ENCODE data around the gene TAS2R50.

The TAS2R50 gene

DNA sequence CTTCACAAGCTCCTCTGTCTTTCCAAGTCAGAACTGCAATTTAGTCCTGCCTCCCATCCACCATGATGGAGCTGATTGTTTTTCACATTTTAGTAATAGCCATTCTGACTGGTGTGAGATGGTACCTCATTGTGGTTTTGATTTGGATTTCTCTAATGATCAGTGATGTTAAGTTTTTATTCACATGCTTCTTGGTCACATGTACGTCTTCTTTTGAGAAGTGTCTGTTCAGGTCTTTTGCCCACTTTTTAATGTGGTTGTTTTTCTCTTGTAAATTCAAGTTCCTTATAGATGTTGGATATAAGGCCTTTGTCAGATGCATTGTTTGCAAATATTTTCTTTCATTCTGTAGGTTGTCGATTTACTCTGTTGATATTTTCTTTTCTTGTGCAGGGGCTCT lies 43.5 kb downstream of the TAS2R50 start:
- DNase-seq, result no peak

GRCh38 chr12:10941916-10942607 lies 44.6 kb downstream of the TAS2R50 start:
- no peak for DNase-seq

DNA sequence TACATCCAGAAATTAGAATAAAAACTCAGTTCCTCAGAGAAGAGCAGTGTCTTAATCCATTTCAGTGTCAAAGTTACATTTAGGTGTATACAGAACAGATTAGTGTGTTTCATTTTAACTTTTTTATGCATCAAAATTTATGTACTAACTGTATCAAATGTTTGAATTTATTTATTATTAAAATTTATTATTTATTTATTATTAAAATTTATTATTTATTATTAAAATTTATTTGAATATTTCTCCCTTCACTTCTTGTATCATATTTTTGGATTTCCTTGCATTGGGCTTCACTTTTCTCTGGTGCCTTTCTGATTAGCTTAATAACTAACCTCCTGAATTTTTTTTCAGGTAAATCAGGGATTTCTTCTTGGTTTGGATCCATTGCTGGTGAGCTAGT lies 45.3 kb downstream of the TAS2R50 start:
- no peak for DNase-seq

- no peak for DNase-seq
Measured at GRCh38 chr12:10940389-10940788, 46.3 kb downstream of the TAS2R50 start.

DNA sequence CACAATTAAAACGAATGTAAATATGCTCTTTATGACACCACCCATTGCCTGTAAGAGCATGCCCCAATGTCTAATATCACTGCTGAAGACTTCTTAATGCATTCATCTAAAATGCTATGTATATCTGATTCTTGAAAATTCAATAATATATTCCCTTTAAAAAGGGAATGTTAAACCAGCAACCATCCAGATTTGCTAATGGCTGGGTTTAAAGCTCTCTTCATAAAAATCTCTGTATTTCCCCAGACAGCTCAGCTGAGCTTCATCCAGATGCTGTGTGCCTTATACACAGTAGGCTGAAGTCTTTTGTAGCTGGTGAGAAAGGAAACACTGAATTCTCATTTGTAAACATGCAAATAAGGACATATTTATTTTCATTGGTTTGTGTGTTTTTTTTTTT lies 47.5 kb downstream of the TAS2R50 start, which contains the start of gene TAS2R14:
TSS of gene TAS2R14 (minus strand) at position 101 of the 400 bp plus-strand sequence. CDS start at position 45, 56 bp downstream.
- no peak for DNase-seq

DNA sequence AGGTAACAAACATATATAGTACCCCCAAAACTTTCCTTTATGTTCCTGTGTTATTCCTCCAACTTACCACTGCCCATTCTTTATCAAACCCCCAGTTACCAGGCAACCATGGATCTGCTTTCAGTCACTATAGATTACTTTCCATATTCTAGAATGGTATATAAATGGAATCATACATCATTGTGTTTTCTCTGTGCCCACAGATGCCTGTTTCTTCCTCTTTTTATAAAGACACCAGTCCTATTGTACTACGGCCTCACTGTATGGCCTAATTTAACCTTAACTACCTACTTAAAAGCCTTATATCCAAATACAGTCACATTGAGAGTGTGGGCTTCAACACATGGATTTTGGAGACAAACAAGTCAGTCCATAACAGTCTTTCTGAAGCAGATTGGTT lies 50.2 kb downstream of the TAS2R50 start:
- DNase-seq, result no peak
